Raji (cell line): ENCODE results near the gene OR2AG2.

Experiments used
- POLR2A ChIP-seq: IDR thresholded peaks from 2 replicates; pipeline ENCODE4 v1.6.1; 2011; ENCODE audit warnings: low read depth, low read length, control low read depth; ENCODE audit not compliant: insufficient read depth

Gene OR2AG2

DNA sequence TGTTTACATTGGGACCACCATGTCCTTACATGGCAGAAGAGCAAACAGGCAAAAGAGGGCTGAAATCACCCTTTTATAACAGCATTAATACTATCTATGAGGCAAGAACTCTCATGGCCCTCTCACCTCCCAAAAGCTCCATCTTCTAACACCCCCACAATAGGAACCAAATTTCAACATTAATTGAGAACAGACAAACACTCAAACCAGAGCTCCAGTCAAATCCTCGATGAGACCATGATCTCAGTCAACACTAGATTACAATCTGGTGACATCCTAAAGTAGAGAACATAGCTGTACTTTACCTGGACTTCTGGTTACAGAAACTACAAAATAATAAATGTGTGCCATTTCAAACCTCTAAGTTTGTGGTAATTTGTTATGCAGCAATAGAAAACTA, 25.1 kb downstream of the OR2AG2 start:
- no peak for TF ChIP-seq POLR2A

DNA sequence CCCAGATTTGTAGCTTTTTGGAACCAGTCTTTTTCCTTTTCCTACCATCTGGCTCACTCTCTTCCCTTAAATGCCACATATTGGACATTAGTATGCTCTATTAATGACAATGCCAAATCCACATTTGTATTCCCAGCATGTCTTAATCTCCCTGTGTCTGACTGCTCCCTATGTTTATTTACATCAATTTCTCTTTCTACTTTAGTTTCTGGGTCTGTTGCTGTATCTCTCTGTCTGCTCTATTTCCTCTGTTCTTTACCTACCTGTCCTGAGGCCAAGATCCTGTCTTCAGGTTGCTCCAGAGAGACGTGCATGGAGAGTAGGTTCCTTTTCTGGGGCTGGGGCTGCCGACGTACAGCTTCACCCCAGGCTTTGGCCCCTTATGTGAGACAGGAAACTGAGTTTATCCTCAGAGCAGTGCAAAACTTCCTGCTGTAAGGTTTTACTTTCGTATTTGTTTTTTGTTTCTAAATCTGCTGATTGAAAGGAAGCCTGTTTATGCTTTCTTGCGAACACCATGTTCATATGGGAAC, 25.6 kb downstream of the OR2AG2 start:
- no peak for TF ChIP-seq POLR2A

DNA sequence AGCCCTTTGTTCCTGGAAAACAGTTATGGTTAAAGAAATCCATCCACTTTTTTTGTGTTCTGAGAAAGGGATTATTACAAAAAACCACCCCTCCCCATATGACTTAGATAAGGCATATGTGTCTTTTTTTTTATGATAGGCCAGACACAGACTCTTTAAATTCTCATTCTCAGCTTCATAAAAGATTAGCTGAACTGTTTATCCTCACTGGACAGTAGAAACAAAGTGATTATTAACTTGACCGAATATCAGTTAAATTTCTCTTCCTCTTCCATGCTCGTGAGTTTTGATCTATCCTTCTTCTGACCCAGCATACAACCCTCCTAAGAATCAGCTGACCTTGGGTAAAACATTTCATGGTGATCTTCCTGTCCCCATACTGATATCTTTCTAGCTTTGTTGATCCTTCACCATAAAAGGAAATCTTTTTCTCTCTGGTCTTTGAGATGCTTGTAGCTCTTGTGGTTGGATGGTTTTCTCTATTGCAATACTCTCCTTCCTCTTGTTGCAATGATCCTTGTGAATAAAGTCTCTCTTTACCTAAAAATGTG, 26.2 kb downstream of the OR2AG2 start:
- TF ChIP-seq POLR2A: no peak

DNA sequence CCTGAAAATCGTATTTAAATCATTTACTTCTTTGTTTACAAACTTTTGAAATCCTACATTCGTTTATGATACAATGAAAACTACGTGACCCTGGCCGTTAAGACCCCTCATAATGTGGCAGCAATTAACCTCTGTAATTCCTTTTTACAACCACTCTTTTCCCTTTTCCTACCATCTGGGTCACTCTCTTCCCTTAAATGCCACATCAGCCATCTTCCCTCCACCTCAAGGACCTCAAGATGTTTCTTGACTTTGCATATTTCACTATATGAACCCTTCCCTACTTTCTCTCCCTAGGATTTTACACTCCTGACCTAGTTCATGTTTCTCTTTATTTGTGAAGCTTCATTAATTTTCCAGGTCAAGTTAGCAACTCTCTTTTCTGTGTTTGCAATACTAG, 26.8 kb downstream of the OR2AG2 start:
- TF ChIP-seq POLR2A: no peak

DNA sequence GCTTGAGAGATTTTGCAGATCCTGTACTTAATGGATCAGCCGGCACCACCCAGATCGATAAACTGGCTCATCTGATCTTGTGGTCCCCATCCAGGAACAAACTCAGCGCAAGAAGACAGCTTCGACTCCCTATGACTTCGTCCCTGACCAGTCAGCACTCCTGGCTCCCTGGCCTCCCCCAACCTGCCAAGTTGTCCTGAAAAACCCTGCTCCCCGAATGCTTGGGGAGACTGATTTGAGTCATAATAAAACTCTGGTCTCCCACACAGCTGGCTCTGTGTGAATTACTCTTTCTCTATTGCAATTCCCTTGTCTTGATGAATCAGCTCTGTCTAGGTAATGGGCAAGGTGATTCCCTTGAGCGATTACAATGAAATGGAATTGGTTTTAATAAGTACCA, 29.5 kb downstream of the OR2AG2 start:
- TF ChIP-seq POLR2A: no peak

DNA sequence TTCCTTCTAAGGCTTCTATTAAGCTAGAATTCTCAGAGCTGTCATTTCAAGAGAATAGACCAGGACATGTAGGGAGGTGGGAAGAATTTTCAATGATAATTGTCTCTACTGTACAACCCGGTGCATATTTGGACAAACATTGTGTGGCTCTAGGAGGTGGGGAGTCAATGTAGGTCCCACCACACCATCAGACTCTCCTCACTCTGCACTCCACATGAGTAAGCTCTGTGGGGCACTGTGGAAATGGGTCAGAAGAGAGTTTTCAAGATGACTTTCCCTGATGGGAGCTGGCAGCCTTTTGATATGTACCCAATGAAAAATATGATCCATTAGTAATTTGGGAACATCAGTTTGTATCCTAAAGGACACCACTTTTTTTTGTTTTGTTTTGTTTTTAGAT, 33.2 kb downstream of the OR2AG2 start:
- TF ChIP-seq POLR2A: no peak

DNA sequence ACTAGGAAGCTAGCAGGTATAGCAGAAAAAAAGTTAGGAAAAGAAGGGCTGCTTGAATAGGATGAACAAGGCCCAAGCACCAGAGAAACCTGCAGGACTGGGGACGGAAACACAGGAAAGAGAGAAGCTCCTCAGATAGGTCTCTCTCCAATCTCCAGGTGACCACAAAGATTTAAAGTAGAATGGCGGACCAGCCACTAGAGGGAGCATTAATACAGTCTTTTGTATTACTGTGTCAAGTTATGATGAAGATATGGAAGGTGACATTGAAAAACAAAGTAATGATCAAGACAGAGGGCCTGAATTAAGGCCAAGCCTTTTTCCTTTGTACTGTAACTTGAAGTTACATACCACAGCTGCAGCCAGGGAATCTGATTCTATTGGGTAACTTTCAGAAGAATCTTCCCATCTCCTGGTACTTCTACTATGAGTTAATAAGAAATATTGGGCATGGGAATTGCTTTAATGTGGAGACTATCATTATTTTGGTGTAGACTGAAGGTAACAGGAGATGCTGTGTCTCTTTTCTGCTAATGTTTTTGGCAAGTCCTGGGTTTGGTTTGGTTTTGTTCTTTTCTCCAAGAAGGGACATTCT, 33.8 kb downstream of the OR2AG2 start:
- TF ChIP-seq POLR2A: no peak

DNA sequence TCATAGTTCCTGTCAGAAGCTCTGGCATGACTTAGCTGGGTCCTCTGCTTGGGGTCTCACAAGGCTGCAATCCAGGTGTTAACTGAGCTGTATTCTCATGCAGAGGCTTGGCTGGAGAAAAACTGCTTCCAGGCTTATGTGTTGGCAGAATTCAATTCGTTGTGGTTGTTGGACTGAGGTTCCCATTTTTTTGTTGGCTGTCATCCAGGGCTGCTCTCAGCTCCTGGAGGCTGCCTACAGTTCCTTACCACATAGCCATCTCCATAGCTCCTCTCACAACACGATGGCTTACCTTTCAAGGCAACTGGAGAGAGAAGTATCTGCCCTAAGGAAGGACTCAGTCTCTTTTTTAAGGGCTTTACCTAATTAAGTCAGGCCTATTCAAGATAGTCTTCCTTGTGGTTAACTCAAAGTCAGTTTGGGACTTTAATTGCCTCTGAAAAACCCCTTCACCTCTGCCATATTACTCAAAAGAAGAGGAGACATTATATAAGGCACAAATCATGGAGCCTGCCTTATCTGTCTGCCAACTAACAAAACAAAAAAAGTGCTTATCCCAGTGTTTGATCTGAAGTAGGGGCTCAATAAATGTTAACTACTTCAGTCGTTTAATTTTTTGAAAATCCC, 35.2 kb downstream of the OR2AG2 start:
- no peak for TF ChIP-seq POLR2A

DNA sequence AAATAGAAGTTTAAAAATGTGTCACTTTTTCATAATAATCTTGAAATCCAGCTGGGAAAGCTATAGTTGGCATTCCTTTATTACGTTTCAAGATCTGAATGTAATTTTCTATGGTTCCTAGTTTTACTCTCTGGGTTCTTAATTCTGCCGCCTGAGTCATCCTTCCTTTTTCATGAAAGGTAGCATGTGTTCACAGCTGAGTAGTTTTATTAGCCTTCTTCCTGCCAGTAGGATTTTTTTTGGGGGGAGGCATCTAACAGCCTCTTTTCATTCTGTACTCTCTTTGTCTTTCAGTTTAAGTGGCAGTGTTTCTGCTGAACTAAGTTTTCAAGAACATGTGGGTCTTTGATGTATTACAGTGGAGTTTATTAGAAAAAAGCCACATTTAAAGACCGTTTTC, 36.5 kb downstream of the OR2AG2 start:
- TF ChIP-seq POLR2A: no peak

DNA sequence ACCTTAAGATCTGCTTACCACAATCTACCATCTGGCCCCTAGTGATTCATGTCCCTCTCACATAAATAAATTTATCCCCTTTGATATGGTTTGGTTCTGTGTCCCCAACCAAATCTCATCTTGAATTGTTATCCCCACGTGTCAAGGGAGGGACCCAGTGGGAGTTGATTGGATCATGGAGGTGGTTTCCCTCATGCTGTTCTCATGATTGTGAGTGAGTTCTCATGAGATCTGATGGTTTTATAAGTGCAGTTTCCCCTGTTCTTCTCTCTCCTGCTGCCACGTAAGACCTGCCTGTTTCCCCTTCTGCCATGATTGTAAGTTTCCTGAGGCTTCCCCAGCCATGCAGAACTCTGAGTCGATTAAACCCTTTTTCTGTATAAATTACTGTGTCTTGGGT, 37.2 kb downstream of the OR2AG2 start:
- TF ChIP-seq POLR2A: no peak

DNA sequence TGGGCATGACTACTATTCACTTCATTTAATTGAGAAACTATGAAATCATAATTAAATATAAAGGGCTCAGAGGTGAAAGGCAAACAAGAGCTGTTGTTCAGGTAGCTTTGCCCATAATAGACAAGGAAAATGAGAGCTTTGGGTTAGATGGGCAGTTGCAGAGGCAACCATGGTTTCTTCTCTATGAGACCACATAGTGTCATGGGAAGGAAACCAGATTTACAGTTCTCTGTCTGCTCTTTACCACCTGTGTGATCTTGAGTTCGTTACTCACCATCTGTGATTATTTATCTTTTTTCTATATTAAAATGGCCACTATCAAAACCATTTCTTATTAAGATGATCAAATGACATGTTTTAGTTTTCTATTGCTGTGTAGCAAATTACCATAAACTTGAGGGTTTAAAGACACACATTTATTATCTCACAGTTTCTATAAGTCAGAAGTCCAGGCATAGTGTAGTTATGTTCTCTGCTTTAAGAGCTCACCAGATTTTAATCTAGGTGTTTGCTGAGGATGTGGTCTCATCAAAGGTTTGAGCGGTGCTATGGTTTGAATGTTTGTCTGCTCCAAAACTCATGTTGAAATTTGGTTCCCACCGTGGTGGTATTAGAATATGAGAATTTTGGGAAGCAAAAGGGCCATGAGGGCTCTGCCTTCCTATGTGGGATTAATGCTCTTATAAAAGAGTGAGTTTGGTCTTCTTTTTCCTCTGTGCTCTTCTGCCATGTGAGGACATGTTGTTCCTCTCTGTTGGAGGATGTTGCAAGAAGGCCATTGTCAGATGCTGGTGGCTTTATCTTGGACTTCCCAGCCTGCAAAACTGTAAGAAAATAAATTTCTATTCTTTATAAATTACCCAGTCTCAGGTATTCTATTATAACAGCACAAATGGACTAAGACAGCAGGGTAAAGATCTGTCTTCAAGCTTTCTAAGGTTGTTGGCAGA, 38.2 kb downstream of the OR2AG2 start:
- TF ChIP-seq POLR2A: no peak

DNA sequence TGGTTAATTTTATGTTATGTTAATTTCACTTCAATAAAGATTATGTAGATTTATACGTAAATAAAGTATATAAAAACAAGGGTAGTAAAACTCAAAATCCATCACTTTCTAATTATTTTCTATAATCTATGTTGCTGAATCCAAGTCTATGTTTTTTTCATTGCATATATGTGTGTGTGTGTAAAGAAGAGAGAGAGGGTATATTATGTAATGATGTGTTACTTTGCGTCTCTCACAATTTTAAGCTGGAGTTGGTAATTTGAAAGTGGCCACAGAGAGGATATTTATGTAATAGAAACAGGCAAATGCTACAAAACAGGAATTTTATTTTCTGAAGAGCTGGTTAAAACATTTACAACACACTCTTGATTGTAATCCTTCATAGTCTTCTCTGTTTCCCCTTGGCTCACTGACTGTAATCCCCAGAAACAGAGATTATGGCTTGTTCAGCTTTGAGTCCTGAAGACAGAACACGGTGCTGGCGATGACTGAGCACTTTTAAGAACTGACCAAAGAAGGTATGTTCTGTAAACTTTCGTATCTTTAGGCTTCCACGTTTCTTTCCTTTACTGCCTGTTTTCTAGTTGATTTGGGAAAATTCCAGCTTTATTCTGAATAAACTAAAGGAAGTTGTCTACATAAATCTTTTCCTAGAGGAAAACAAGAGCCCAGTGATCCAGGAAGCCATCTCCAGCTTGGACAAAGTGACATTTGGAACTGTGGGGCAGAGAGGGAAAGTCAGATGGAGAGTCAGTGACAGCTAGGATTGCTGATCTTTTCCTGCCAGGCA, 43.6 kb downstream of the OR2AG2 start:
- TF ChIP-seq POLR2A: no peak

DNA sequence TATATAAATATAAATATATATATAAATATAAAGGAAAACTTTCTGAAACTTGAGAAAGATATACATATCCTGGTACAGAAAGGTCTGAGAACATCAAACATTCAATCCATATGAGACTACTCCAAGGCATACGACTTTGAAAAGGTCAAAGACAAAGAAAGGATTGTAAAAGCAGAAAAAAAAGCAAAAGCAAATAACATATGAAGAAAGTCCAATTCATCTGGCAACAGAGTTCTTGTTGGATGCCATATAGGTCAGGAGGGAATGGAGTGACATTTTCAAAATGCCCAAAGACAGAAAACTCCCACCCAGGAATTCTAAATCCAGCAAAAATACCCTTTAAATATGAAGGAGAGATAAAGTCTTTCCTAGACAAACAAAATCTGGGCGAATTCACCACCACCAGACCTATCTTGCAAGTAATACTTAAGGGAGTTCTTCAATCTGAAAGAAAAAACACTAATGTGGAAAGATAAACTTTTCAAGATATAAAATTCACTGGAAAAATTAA, 46.3 kb downstream of the OR2AG2 start:
- no peak for TF ChIP-seq POLR2A

DNA sequence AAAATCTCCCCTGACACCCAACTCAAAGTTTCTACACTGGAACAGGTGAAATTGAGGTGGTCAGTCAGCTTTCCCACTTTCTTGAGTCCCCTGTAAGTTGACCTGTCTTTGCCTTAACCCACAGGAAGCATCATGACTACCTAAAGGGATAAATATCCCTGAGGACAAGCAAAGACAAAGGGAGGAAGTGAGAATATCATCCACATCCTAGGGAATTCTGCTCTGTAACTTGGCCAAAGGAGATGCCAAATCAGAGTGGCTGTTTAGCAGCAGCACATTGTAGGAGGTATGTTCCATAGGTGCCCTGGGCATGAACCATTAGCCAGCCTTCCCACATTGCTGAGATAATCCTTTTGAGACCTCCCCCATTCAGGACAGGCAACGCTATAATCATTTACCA, 47.8 kb downstream of the OR2AG2 start:
- TF ChIP-seq POLR2A: no peak
